T-helper 17 cell (primary cell): ENCODE data around the gene THRA. TPM values are rescaled to one million over a fixed set of nuclear protein-coding genes. Genes with fewer than 3 reads are reported as not detected.

ENCODE experiments used
- ATAC-seq: fragments of 150-1000 bp; cut with Tn5 transposase; 2 replicates; pipeline ENCODE4 v1.10.0; 2021; ENCODE audit warnings: mild to moderate bottlenecking, moderate library complexity
- DNase-seq, 3 donors: peaks; one replicate each; pipeline versions ENCODE4 v3.0.0 to v3.0.0-alpha.2; 2020 to 2021
- H3K9me3 ChIP-seq: one replicate; pipeline ENCODE4 v1.7.0; 2013; ENCODE audit warnings: low read length, mild to moderate bottlenecking; ENCODE audit not compliant: control insufficient read depth, poor library complexity, severe bottlenecking
- H3K27ac Mint-ChIP-seq: one replicate; pipeline ENCODE4 v1.8.0; 2022; ENCODE audit warnings: mild to moderate bottlenecking, moderate library complexity, mixed read lengths
- H3K27me3 Mint-ChIP-seq: one replicate; pipeline ENCODE4 v1.8.0; 2022; ENCODE audit warnings: mixed read lengths
- H3K36me3 Mint-ChIP-seq: one replicate; pipeline ENCODE4 v1.8.0; 2022; ENCODE audit warnings: low read depth, mixed read lengths
- H3K4me1 Mint-ChIP-seq: one replicate; pipeline ENCODE4 v1.8.0; 2022; ENCODE audit warnings: mild to moderate bottlenecking, mixed read lengths
- H3K4me3 Mint-ChIP-seq: one replicate; pipeline ENCODE4 v1.8.0; 2022; ENCODE audit warnings: mild to moderate bottlenecking, moderate library complexity, mixed read lengths
- total RNA-seq, 4 donors: library from RNA in 2 of 4; stranded (reverse) in 2 of 4; gene quantifications; one replicate each; pipeline ENCODE4 v1.2.3 and lab custom pipeline; 2022 to 2026

Gene THRA
- total RNA-seq, 2 donors from 2014 or later: 29.8 to 32.2 TPM

DNA sequence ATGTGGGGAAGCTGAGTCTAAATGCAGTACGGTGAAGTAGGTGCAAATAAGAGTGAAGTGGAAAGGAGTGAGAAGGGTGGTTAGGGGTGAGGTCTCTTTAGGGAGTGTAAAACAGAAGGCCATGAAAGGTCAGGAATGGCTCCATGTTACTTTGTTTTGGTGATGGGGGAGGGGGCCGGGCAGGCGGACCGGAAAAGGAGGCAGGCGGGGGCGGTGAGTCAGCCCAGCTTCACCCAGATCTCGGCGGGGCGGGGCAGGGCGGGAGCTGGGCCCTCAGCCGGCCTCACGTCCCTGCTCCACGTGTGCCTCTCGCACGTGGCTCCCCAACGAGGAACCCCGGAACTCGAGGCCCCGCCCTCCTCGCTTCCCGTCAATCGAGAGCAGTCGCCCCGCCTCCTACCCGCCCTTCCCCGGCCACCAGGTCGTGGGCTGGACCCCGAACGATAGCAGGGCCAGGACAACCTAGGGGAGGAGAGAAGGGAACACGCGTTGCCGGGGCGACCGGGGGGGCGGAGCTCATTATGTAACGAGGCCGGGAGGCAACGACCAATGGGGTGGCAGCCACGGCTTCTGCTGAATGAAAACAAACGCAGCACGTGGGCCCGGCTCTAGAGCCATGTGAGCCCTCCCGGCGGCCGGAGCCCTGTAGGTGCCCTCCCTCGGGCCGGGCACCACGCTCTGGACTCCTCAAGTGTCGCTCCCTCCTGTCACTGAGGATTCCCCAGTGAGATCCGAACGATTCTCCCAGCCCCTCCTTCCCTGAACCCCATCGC is 36.3 kb downstream of the THRA start:
- peaks cover 8% of the 10 kb centered on the region for H3K36me3 Mint-ChIP-seq
- H3K27me3 Mint-ChIP-seq: no peaks in the 10 kb centered on the region
- peaks cover 77% of the 10 kb centered on the region for H3K4me1 Mint-ChIP-seq
- DNase-seq (peak; percentile 99 to 100 (median 99)), ATAC-seq (peak; percentile 71)
- H3K27ac Mint-ChIP-seq: peak overlapping the region; percentile 100
- H3K4me3 Mint-ChIP-seq: peak overlapping the region; percentile 92
- no peaks in the 10 kb centered on the region for H3K9me3 ChIP-seq

DNA sequence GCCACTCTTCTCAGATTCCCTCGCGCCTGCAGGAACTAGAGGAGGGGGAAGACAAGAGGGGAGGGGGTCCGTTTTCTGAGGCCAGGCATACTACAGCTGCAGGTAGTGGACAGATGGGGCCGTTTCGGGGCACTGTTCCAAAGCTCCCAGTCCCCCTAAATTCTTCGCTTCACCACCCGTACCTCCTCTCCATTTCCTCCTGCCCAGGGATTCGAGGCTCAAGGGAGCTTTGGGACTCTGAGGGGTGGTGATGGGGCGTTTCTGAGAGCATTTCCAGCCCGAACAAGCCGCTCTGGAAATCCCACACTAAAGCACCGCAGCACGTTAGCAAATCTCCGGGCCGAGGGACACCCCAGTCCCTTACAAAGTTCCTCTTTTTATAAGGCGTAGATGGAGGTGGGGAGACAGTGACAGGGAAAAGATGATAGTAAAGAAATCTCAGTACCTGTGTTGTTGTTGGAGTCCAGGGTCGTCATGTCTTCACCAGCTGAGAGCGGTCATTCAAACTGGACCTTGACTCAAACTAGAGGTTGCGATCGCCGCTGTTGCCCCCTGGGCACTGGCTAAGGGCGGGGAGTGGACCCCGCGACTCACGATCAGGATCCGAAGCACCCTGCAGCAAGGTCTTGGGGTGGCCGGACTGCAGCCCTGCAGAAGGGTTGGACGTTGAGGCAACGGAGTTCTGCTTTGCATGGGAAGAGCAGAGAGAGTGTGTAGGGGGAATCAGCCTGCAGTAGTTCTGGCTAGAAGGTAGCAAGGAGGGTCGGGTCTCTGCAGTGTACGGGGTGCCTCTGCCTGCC is 37.1 kb downstream of the THRA start:
- H3K36me3 Mint-ChIP-seq: peaks cover 5% of the 10 kb centered on the region
- no peak for ATAC-seq
- H3K4me3 Mint-ChIP-seq: peak overlapping the region; percentile 92
- peak overlapping the region; percentile 100 for H3K27ac Mint-ChIP-seq
- no peaks in the 10 kb centered on the region for H3K9me3 ChIP-seq
- DNase-seq: no peak
- H3K4me1 Mint-ChIP-seq: peaks cover 82% of the 10 kb centered on the region
- no peaks in the 10 kb centered on the region for H3K27me3 Mint-ChIP-seq

DNA sequence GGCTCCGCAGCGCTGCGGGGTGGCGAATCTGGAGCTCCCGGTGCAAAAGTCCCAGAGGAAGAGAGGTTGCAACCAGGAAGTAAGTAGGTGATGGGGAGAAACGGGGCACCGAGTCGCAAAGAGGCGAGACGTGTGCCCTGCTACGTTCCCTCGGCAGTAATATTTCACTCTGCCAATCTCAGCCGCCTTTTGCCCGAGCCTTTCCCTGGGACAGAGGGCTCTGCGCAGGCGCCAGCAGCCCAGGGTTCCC is 37.6 kb downstream of the THRA start, which contains the start of gene NR1D1:
TSS of gene NR1D1 (minus strand) at position 171 of the 250 bp plus-strand sequence. CDS start 495 bp downstream, outside the sequence.
- ATAC-seq: no peak
- H3K27me3 Mint-ChIP-seq: no peaks in the 10 kb centered on the region
- H3K27ac Mint-ChIP-seq: peak within 1 kb of the TSS; percentile 100
- peaks cover 82% of the 10 kb centered on the region for H3K4me1 Mint-ChIP-seq
- no peaks in the 10 kb centered on the region for H3K9me3 ChIP-seq
- peak within 1 kb of the TSS; percentile 92 for H3K4me3 Mint-ChIP-seq
- DNase-seq: no peak
- peaks cover 5% of the 10 kb centered on the region for H3K36me3 Mint-ChIP-seq

DNA sequence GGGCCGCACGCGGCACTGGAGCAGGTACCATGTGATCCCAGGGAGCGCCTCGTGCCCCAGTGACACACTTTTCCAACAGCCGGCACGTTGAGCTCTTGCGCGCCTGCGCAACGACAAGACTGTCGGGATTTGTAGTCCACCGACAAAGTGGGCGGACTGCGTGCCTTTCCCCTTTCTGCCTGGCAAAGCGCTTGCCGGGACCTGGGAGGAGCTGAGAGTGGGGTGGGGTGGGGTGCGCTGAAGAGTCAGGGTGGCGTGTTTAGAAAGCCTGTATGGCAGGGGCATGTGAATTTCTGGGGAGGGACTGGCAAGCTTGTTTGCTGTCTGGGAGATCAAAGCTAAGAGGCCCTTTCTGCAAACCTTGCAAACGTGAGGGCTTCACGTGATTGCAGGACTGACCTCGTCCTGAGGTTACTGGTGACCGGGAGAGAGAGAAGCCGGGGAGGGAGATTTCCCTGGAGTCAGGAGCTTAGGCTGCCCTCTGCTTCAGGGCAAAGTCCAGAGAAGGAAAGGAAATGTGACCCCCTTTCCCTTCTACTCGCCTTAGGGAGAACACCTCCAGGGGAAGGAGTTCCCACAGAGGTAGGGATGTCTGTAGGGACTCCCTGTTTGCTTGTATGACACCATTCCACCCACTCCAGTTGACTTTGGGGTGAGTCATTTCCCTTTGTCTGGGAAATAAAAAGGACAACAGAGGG is 38.1 kb downstream of the THRA start:
- peak overlapping the region; percentile 92 for H3K4me3 Mint-ChIP-seq
- peak; percentile 84 to 94 (median 88) for DNase-seq
- H3K27ac Mint-ChIP-seq: peak overlapping the region; percentile 100
- peaks cover 5% of the 10 kb centered on the region for H3K36me3 Mint-ChIP-seq
- no peaks in the 10 kb centered on the region for H3K9me3 ChIP-seq
- peak; percentile 27 for ATAC-seq
- peaks cover 80% of the 10 kb centered on the region for H3K4me1 Mint-ChIP-seq
- no peaks in the 10 kb centered on the region for H3K27me3 Mint-ChIP-seq

GRCh38 chr17:40101367-40102210 is 38.8 kb downstream of the THRA start:
- Mint-ChIP-seq H3K36me3 (peaks cover 2% of the 10 kb centered on the region), H3K27me3 (no peaks in the 10 kb centered on the region), H3K4me1 (peaks cover 80% of the 10 kb centered on the region), H3K27ac (peak overlapping the region; percentile 100), H3K4me3 (peak overlapping the region; percentile 92)
- ATAC-seq: no peak
- no peaks in the 10 kb centered on the region for H3K9me3 ChIP-seq
- no peak for DNase-seq

DNA sequence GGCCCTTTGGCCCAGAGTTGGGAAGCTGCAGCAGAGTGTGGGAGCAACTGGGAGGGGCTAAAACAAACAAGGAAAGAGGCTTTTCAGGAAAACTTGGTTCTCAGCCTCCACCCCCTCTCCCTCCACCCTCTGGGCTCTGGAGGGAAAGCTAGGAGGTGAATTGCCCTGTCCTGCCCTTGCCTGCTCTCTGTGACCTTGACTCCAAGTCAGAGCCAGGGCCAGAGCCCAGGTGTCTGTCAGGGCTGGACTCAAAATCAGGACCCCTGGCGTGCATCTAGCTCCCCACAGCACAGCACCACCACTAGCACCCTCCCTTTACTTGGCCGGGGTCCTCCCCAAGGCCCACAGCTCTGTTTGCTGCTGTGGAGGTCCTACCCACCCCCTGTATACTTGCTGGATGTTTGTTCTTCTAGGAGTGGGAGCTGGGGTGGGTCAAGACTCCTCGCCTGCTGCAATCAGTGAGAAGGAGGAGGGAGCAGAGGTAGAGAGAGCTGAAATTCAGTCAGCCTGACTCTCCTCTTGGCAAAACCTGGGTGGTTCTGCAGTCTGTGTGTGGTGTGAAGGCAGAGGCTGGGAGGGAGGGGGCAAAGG is 40.4 kb downstream of the THRA start:
- ATAC-seq (no peak), DNase-seq (no peak)
- H3K27me3 Mint-ChIP-seq: no peaks in the 10 kb centered on the region
- peaks cover 79% of the 10 kb centered on the region for H3K4me1 Mint-ChIP-seq
- peak overlapping the region; percentile 100 for H3K27ac Mint-ChIP-seq
- H3K4me3 Mint-ChIP-seq: peak overlapping the region; percentile 66
- H3K9me3 ChIP-seq: no peaks in the 10 kb centered on the region
- H3K36me3 Mint-ChIP-seq: peaks cover 2% of the 10 kb centered on the region

DNA sequence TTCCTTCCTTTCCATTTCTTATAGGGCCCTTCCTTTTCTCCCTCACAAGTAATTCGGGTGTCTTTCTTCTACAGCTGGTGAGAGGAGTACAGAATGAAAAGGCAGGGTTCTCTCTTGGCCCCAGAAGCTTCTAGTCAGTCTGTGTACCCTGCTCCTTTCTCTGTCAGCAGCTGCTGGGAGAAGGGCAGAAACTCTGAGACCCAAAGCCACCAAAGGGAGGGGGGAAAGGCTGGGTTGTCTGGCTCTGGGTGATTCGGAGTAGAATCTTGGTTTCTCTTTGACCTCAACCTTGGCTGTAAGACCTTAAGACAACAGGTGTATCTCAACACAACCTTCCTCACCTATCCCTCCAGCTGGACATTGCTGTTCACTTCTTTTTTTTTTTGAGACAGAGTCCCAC is 40.9 kb downstream of the THRA start:
- no peaks in the 10 kb centered on the region for H3K9me3 ChIP-seq
- ATAC-seq: no peak
- Mint-ChIP-seq H3K27ac (peak overlapping the region; percentile 100), H3K4me3 (peak overlapping the region; percentile 66), H3K27me3 (no peaks in the 10 kb centered on the region), H3K4me1 (peaks cover 78% of the 10 kb centered on the region), H3K36me3 (peaks cover under 1% of the 10 kb centered on the region)
- no peak for DNase-seq

DNA sequence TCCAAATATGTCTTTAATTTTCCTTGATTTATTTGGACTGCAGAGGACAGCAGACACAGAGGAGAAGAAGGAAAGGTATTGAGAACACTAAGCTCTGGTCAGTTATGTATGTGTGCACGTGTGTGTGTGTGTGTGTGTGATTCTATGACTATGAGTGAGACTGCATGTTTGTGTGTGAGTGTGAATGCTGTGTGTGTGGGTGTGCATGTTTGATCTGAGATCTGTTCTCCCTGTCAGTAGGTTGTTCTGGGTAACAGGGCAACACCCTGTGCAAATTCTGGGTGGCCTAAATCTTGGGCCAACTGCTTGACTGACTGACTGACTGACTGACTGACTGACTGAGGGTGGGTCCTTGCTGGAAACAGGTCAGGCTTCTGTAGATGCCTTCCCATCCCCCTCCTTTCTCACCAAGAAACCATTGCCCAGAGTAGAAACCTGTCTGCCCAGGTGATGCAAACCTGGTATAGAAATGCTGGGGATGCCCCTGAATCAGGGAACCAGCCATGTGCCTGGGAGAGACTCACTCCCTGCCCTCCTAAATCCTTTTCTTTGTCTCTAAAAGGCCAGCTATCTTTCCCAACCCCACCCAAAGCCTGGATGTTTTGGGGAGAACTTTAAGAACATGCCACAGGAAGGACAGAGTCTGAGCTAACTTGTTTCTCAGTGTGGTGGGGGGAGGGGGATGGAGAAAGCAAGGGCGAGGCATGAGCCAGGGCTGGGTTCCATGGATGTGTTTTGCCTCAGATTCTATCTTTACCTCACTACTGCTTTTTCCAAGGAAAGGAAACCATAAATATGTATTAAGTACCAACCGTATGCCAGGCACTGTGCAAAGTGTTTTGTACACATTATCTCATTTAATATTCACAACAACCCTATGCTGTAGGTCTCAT is 42.1 kb downstream of the THRA start:
- ATAC-seq: no peak
- H3K27ac Mint-ChIP-seq: peak overlapping the region; percentile 100
- H3K27me3 Mint-ChIP-seq: no peaks in the 10 kb centered on the region
- no peaks in the 10 kb centered on the region for H3K36me3 Mint-ChIP-seq
- no peaks in the 10 kb centered on the region for H3K9me3 ChIP-seq
- no peak for DNase-seq
- peaks cover 74% of the 10 kb centered on the region for H3K4me1 Mint-ChIP-seq
- peak overlapping the region; percentile 49 for H3K4me3 Mint-ChIP-seq

GRCh38 chr17:40105861-40106759 is 43.3 kb downstream of the THRA start:
- DNase-seq (no peak), ATAC-seq (no peak)
- H3K4me3 Mint-ChIP-seq: peak overlapping the region; percentile 86
- no peaks in the 10 kb centered on the region for H3K27me3 Mint-ChIP-seq
- H3K36me3 Mint-ChIP-seq: no peaks in the 10 kb centered on the region
- H3K27ac Mint-ChIP-seq: peak overlapping the region; percentile 100
- H3K4me1 Mint-ChIP-seq: peaks cover 75% of the 10 kb centered on the region
- no peaks in the 10 kb centered on the region for H3K9me3 ChIP-seq

- ATAC-seq (peak; percentile 20), DNase-seq (no peak)
- peaks cover 76% of the 10 kb centered on the region for H3K4me1 Mint-ChIP-seq
- no peaks in the 10 kb centered on the region for H3K27me3 Mint-ChIP-seq
- no peaks in the 10 kb centered on the region for H3K36me3 Mint-ChIP-seq
- no peaks in the 10 kb centered on the region for H3K9me3 ChIP-seq
- peak overlapping the region; percentile 100 for H3K27ac Mint-ChIP-seq
- H3K4me3 Mint-ChIP-seq: peak overlapping the region; percentile 86
Measured at GRCh38 chr17:40106760-40107521, 44.2 kb downstream of the THRA start.
